GM21528 (cell line): ENCODE data around the gene KRT17.
"Not testable (repeated sequence)": the region's sequence is repeated elsewhere in the genome, so short reads cannot be mapped to it uniquely, and the experiment has no call there.

ENCODE experiments used
- ATAC-seq: cut with Tn5 transposase; IDR thresholded peaks from one replicate; pipeline ENCODE4 v1.9.1; 2021; ENCODE audit warnings: mild to moderate bottlenecking, moderate library complexity; ENCODE audit not compliant: unreplicated experiment, low FRiP score

Gene KRT17

GRCh38 chr17:41654678-41655607 is 30.6 kb upstream of the KRT17 start:
- no peak for ATAC-seq

GRCh38 chr17:41653892-41654677 is 29.7 kb upstream of the KRT17 start:
- no peak for ATAC-seq

- no peak for ATAC-seq
Measured at GRCh38 chr17:41653421-41653820, 29.0 kb upstream of the KRT17 start.

GRCh38 chr17:41652461-41652970 is 28.1 kb upstream of the KRT17 start:
- ATAC-seq: no peak

GRCh38 chr17:41651625-41652460 is 27.5 kb upstream of the KRT17 start:
- no peak for ATAC-seq

GRCh38 chr17:41650794-41651624 is 26.6 kb upstream of the KRT17 start:
- no peak for ATAC-seq

- no peak for ATAC-seq
Measured at GRCh38 chr17:41649923-41650519, 25.6 kb upstream of the KRT17 start.

- ATAC-seq: no peak
Measured at GRCh38 chr17:41648411-41649195, 24.2 kb upstream of the KRT17 start.

- no peak for ATAC-seq
Measured at GRCh38 chr17:41647940-41648410, 23.6 kb upstream of the KRT17 start.

GRCh38 chr17:41647038-41647813 is 22.9 kb upstream of the KRT17 start:
- no peak for ATAC-seq

- ATAC-seq: no peak
Measured at GRCh38 chr17:41642252-41643156, 18.1 kb upstream of the KRT17 start.

- ATAC-seq: not testable (repeated sequence)
Measured at GRCh38 chr17:41640596-41640995, 16.2 kb upstream of the KRT17 start.

- no peak for ATAC-seq
Measured at GRCh38 chr17:41639492-41640473, 15.4 kb upstream of the KRT17 start.

GRCh38 chr17:41638941-41639340 is 14.6 kb upstream of the KRT17 start:
- no peak for ATAC-seq

GRCh38 chr17:41638194-41638593 is 13.8 kb upstream of the KRT17 start:
- no peak for ATAC-seq
